GM21619 (cell line): ENCODE data around the gene TMC7.

Experiments used
- ATAC-seq: cut with Tn5 transposase; IDR thresholded peaks from one replicate; pipeline ENCODE4 v1.9.1; 2021; ENCODE audit not compliant: unreplicated experiment

TMC7 gene

DNA sequence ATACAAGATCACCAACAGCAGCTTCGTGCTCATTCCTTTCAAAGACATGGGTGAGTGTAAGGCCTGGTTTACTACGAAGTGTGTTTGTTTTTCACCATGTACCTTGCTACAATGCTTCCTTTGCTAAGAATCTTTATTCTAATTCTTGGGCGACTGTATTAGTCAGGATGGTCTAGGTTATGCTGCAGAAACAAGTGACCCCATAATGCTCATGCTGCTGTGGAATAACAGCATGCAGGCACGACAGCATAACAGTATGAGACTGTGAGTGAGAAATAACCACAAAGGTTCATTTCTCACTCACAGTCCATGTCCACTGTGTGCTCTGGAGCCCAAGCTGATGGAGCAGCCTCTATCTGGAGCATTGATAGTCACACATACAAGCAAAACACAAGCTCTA is 38.0 kb downstream of the TMC7 start:
- ATAC-seq, result no peak

DNA sequence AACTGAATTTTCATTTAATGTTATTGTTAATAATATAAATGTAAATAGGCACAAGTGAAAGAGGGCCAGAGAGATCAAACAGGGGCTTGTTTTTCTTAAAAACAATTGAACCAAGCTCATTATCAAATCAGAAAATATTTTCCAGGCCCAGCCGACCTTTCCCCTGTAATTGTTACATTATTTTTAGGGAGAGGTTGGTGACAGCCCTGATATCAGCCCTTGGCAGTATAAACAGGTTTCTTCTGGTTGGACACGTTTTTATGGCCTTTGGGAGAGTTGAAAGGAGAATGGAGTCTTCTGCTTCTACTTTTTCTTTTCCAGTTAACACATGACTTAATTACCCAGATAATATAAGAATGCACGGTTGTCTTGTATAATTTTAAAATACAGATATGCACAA is 43.7 kb downstream of the TMC7 start:
- no peak for ATAC-seq

DNA sequence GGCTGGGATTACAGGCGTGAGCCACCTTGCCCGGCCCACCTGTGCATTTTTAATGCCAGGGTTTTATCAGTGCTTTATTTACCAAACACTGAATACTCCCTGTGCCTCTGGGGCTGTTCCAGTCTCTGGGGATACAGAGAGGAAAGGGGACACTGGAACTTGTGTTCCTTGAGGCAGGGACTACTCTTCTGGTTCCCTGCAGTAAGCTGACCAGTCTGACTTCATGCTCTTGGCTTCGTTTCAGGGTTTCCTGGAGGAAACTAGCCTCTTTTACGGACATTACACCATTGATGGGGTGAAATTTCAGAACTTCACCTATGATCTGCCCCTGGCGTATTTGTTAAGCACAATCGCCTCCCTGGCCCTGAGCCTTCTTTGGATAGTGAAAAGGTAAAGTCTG is 46.2 kb downstream of the TMC7 start:
- ATAC-seq, result no peak

DNA sequence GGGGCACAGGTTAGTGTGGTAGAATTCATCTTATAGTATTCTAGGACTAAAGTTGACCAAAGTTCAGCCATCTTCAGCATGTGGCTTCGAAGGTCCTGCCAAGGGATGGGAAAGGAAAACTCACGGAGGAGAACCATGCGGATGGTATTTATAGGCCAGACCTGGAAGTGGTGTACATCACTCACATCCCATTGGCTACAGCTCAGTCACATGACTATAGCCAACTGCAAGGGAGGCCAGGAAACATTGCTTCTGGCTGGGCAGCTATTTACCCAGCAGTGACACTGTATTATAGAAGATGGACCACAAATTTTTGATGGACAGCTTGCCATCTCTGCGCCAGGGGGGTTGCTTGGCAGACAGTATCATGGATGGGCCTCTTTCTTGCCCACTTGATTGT is 48.0 kb downstream of the TMC7 start:
- no peak for ATAC-seq

DNA sequence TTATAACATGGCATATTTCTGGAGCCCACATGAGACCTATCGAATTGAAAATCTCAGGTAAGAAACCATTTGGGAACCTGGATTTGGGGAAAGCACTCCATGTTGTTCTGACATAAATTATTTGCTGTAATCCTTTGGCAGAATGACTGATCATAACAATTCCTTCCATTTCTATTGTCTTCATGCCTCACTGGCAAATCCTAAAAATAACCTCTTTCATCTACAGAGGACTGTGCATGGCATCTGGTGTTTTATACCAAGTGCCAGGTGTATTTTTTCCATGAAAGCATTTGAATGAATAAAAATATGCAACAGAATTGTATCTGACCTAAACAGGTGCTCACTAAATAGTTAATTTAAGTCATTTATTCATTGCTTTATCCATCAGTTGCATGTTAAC is 50.0 kb downstream of the TMC7 start:
- ATAC-seq, result no peak

DNA sequence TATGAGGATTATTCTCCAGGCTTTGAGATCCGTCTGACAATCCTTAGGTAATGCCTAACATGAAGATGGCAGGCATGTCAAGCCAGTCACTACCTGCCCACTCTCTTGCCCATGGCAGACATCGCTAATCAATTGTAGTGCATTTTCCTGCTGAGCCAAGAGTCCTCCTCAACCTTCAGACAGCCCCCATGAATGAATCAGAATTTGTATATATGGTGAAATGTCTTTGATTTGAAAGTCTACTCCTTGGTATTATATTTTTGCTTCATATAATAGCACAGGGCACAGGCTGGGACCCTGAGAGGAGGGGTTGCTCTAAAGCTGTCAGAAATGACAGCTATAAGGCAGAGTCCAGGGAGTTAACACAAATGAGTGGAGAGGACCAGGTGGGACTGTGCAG is 56.7 kb downstream of the TMC7 start:
- ATAC-seq, result no peak

DNA sequence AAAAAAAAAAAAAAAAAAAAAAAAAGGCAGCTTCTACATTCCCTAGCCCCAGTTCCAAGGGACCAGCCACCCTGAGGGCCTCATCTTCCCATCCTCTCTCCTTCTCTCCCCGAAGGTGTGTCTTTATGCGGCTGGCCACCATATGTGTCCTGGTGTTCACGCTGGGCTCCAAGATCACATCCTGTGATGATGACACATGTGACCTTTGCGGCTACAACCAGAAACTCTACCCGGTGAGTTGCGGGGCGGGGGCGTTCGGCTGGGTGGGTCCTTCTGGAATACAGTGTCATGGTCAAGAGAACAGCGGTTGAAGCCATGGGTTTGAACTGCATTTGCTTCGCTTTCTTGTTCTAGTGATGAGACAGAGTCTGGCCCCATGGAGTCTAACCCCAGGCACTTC is 61.0 kb downstream of the TMC7 start:
- no peak for ATAC-seq

DNA sequence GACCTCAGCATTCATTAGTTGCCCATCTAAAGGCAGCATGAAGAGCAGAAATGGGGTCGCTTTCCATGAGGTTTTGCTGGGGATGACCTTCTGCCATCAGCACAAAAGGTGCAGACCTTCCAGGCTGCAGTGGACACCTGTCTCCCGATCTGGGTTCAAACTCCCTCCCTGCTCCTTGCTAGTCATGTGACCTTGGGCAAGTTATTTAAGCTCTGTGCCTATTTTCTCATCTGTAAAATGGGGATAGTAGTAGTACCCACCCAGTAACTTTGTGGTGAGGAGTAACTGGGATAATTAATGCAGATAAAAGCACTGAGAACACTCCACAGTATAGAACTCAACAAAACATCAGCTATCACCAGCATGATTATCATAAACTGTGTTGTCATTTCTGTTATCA is 62.3 kb downstream of the TMC7 start:
- no peak for ATAC-seq

DNA sequence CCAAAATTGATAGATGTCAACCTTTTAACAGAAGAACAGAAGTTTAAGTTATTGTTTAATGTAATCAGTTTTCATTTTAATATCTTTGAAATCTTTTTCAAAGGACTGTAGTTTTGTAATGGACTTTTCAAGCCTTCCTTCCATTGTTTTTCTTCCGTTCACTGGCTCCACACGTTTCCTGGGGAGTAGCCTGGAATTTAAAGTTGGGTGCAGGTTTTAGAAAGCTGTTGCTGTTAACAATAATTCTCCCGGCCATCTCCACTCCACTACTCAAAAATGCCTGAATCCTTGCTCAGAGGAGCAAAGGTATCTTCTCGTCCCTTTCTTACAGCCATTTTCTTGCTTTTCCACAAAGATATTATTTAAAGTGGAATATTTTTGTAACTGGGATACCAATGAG is 79.0 kb downstream of the TMC7 start:
- ATAC-seq, result no peak

DNA sequence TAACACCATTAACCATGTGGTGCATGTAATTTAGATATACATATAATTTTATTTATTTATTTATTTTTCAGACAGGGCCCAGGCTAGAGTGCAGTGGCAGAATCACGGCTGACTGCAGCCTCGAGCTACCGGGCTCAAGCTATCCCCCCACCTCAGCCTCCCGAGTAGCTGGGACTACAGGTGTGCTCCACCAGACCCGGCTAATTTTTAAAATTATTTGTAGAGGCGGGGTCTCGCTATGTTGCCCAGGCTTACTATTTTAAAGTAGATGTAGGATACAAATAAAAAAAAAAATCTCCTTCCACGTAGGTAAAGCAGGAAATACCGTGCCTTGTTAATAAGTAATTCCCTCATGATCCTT is 83.2 kb downstream of the TMC7 start:
- ATAC-seq, result no peak

DNA sequence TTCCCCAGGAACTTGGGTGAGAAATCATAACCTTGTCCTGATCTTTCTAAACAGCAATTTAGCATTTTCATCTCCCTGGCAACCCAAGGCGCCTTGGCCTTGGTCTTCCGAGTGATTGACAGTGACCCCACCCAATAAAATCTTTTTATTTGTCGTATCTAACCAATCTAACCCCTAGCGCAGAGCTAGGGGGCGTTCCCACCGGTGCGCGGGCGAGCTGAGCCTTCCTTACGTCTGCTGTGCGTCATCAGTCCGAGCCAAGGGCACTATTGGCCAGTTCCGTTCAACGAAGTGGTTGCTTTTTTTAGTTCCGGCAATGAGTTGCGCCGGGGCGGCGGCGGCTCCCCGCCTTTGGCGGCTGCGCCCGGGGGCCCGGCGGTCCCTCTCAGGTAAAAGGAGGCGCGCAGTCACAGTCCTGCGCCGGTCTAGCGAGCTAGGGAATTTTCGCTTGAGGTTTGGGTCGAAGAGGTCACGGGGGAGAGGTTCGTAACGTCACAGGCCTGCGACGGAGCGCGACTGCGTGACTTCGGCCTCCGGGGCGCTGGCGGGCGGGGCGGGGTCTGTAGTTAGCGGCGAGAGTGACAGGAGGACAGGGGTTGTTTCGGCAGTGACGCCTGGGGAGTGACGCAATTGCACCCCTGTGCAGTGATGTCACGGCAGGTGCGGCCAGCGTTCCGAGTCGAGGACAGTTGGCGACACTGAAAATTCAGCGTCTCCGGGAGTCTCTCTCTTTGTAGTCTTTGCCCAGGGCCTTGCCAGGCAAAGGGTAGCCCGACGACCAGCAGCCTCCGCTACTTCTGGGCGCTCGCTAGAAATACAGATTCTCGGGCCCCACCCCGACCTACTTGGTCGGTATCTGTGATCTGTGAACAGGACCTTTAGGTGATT is 83.9 kb downstream of the TMC7 start, which contains the start of gene COQ7:
TSS of gene COQ7 (plus strand) at position 266 of the 888 bp plus-strand sequence. CDS start at position 317, 51 bp downstream.
- peak; percentile 91 for ATAC-seq

DNA sequence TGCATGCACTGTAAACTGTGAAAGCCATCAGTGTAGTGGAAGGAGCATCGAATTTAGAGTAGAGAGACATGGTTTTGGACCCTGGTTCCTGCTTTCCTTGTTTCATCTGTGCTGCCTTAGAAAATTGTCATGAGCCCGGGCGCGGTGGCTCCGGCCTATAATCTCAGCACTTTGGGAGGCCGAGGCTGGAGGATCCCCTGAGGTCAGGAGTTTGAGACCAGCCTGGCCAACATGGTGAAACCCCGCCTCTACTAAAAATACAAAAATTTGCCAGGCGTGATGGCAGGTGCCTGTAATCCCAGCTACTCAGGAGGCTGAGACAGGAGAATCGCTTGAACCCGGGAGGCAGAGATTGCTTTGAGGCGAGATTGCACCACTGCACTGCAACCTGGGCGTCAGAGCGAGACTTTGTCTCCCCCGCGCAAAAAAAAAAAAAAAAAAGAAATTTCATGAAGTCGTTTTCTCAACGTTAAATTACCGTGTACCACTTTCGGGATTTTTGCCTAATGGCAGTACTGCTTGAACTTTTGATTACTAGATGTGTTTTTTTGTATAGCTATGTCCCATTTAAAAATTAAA is 84.6 kb downstream of the TMC7 start:
- no peak for ATAC-seq

DNA sequence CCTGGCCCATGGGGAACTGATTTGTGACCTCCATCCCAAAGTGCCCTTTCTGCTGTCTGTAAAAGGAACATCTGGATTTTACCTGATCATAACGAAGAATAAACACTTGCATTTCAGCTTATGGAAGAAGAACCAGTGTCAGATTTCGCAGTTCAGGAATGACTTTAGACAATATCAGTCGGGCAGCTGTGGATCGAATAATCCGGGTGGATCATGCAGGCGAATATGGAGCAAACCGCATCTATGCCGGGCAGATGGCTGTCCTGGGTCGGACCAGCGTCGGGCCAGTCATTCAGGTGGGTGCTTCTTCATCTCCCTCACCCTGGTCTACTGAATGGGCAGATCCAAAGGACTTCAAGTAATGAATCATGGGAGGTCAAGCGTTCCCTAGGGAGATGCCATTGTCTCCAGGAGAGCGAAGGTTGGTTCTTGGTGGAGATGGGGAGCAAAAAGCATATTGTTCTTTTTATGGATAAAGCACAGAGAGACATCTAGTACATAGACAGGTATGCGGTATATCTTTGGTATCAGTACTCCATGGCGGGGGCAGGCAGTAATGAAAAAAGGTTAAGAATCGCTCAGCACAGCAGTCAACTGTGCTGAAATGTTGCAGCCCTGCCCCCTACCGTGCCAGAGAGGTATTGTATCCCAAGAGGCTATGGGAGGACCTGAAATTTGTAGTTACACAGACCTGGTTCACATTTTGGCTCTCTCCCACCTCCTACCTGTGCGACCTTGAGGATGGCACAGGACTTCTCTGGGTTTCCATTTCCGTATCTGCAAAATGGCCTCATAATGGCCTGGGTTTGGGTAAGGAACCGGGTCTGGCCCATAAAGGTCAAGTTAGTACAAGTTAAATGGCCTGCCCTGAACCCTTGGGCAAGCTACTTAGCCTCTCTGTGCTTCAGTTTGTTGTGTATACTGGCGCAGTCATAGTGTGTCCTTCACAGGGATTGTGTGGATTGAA is 88.4 kb downstream of the TMC7 start:
- no peak for ATAC-seq

DNA sequence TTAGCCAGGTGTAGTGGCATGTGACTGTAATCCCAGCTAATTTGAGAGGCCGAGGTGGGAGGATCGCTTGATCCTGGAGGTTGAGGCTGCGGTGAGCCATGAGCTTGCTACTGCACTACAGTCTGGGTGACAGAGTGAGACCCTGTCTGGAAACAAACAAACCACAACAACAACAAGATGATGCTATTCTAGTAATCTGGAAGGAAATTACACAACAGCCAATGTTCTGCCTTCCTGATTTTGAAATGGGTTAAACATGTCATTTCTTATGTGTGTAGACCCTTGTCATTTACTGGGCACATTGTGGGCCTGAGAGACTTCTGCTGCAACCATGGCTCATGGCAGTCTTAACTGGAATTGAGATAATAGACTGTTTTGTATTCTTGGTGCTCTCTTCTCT is 89.6 kb downstream of the TMC7 start:
- no peak for ATAC-seq

DNA sequence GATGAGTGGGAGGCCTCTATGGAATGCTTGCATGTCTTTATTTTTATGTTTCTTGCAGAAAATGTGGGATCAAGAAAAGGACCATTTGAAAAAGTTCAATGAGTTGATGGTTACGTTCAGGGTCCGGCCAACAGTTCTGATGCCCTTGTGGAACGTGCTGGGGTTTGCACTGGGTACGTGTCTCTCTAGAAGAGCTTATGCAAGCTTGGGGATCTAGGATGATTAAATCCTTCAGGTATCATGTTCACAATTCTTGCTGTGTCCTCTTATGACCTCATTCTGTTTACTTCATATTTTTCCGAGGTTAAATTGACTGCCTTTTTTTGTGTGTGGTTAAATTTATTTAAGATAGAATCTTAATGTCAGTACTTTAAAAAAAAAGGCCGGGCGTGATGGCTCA is 90.1 kb downstream of the TMC7 start:
- no peak for ATAC-seq

DNA sequence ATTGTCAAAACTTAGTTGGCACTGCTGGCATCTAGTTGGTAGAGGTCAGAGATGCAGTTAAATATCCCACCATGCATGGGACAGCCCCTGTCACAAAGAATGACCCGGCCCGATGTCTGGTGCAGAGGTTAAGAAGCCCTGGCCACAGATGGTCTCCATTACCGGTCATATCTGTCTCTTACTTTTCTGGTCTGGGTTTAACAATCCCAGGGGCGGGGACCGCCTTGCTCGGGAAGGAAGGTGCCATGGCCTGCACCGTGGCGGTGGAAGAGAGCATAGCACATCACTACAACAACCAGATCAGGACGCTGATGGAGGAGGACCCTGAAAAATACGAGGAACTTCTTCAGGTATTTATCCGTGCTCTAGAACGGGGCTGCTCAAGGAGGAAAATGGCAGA is 91.8 kb downstream of the TMC7 start:
- ATAC-seq, result no peak

DNA sequence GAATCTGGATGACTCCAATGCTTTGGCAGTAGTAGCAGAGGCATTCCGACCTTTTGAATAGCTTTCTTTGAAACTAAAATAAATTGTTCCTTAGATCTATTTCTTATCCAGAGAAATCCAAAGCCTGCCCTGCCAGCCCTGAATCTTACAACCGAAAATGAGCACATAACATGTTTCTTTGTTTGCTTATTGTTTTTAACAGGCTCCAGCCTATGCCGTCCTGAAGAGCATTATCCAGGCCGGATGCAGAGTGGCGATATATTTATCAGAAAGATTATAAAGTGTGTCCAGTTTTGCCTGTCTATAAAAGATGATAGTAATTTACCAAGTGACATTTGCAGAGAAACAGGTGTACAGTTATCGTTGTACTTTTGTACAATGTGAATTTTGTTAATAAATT is 94.1 kb downstream of the TMC7 start:
- no peak for ATAC-seq

DNA sequence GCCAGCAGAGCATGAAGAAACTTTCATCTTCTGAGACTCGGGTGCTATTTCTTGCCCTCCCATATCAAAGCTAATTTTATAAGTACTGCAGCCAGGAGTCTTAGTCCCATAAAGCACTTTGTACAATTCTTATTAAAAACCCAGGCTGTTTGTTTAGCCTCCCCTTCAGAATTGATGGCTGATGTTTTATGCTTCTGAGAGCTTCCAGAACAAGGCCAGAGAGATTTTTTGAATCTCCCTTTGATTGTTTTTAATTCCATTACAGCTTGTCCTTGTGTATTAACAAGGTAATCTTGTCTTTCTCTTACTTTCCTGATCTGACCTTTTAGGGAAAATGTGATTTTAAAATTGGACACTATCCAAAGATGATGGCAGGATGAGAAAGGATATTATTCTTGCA is 99.9 kb downstream of the TMC7 start:
- ATAC-seq, result no peak

DNA sequence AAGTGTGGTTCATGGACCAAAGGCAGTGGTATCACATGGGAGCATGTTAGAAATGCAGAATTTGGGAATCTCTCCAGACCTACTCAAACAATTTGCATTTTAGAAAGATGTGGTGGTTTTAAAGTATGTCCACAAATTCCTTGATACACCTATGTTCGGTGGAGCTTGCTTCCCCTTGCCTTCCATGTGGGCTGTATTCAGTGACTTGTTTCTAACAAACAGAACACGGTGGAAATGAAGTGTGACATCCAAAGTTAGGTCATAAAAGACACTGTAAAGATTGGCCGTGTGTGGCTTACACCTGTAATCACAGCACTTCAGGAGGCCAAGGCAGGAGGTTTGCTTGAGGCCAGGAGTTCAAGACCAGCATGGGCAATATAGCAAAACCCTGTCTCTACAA is 100.4 kb downstream of the TMC7 start:
- no peak for ATAC-seq

DNA sequence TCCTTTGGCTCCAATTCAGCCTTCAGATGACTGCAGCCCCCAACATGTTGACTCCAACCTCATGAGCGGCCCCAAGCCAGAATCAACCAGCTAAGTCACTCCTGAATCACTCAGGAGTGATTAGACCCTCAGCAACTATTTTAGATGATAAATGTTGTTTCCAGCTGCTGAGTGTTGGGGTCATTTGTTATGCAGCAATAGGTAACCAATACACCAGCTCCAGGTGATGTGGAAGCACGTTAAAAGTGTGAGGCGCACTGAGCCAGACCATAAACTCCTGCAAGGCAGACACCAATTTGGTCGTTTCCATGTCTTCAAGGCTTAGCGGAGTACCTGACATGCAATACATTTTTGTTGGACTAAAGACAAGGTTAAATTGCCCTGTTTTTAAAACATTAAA is 101.1 kb downstream of the TMC7 start:
- no peak for ATAC-seq

DNA sequence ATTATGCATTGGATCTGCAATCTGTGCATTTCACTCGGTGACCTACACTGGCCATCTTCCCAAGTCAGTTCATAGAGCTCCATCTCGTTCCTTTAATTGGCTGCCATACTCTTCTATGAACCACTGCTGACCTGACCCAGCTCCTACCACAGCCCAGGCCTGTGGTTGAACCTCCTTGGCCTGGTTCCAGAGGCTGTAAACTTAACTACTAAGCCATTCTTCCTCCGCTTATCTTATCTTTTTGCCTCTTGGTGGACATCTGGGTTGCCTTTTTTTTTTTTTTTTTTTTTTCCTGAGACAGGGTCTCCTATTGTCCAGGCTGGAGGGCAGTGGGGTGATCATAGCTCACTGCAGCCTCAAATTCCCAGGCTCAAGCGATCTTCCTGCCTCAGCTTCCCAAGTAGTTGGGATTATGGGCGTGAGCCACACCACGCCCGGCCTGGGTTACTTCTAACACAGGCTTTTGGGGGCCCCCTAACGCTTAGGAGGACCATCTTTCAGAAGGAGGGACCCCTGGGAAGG is 102.0 kb downstream of the TMC7 start:
- ATAC-seq, result no peak
